GM21576 (cell line): ENCODE results near the gene THRA.

Experiments used
- ATAC-seq: cut with Tn5 transposase; IDR thresholded peaks from one replicate; pipeline ENCODE4 v1.9.1; 2021; ENCODE audit warnings: mild to moderate bottlenecking, moderate library complexity; ENCODE audit not compliant: unreplicated experiment

THRA gene

GRCh38 chr17:40095944-40096791 lies 33.4 kb downstream of the THRA start:
- ATAC-seq: peak; percentile 59

- ATAC-seq: no peak
Observed at GRCh38 chr17:40097087-40097486, 34.3 kb downstream of the THRA start.

GRCh38 chr17:40097931-40098845 lies 35.4 kb downstream of the THRA start:
- no peak for ATAC-seq

- peak; percentile 46 for ATAC-seq
Observed at GRCh38 chr17:40098846-40099618, 36.3 kb downstream of the THRA start.

GRCh38 chr17:40099619-40100418 lies 37.1 kb downstream of the THRA start:
- no peak for ATAC-seq

- ATAC-seq: no peak
Observed at GRCh38 chr17:40100419-40100668, 37.6 kb downstream of the THRA start, which contains the start of gene NR1D1. Gene NR1D1 (minus strand): TSS chr17:40100589. CDS start chr17:40100094, 495 bp downstream.

- no peak for ATAC-seq
Observed at GRCh38 chr17:40100669-40101366, 38.1 kb downstream of the THRA start.

- no peak for ATAC-seq
Observed at GRCh38 chr17:40101367-40102210, 38.8 kb downstream of the THRA start.

GRCh38 chr17:40103071-40103661 lies 40.4 kb downstream of the THRA start:
- ATAC-seq: no peak

GRCh38 chr17:40103688-40104087 lies 40.9 kb downstream of the THRA start:
- no peak for ATAC-seq

- no peak for ATAC-seq
Observed at GRCh38 chr17:40104594-40105486, 42.1 kb downstream of the THRA start.

- no peak for ATAC-seq
Observed at GRCh38 chr17:40105861-40106759, 43.3 kb downstream of the THRA start.

GRCh38 chr17:40106760-40107521 lies 44.2 kb downstream of the THRA start:
- no peak for ATAC-seq

GRCh38 chr17:40107522-40108174 lies 44.9 kb downstream of the THRA start:
- ATAC-seq: no peak
